IPS-18c (cell line): ENCODE data around the gene DDX60.
"Not testable (repeated sequence)": the region's sequence is repeated elsewhere in the genome, so short reads cannot be mapped to it uniquely, and the experiment has no call there.

ENCODE experiments used
- H3K4me3 ChIP-seq: 2 replicates; pipeline ENCODE4 v1.7.0; 2013; ENCODE audit warnings: low read depth, mild to moderate bottlenecking, low read length, moderate library complexity; ENCODE audit not compliant: insufficient read depth
- H3K9me3 ChIP-seq: one replicate; pipeline ENCODE4 v1.6.1; 2013; ENCODE audit warnings: mild to moderate bottlenecking, low read length, moderate library complexity; ENCODE audit not compliant: control insufficient read depth, insufficient read depth

The DDX60 gene

GRCh38 chr4:168248176-168248710 lies 70.3 kb downstream of the DDX60 start:
- Histone ChIP-seq H3K4me3 (no peak overlapping the region), H3K9me3 (no peaks in the 10 kb centered on the region)

- Histone ChIP-seq H3K9me3 (no peaks in the 10 kb centered on the region), H3K4me3 (no peak overlapping the region)
Observed at GRCh38 chr4:168247603-168248002, 70.9 kb downstream of the DDX60 start.

GRCh38 chr4:168241953-168242352 lies 76.6 kb downstream of the DDX60 start:
- peaks cover 9% of the 10 kb centered on the region for H3K9me3 ChIP-seq
- H3K4me3 ChIP-seq, result no peak overlapping the region; the same call in 1 of the 2 replicates

DNA sequence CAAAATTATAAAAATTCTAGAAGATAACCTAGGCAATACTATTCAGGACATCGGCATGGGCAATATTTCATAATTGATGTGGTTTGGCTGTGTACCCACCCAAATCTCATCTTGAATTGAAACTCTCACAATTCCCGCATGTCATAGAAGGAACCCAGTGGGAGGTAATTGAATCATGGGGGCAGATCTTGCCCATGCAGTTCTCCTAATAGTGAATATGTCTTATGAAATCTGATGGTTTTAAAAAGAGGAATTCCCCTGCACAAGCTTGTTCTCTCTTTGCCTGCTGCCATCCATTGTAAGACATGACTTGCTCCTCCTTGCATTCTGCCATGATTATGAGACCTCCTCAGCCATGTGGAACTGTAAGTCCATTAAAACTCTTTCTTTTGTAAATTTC lies 77.7 kb downstream of the DDX60 start:
- Histone ChIP-seq H3K4me3 (no peak overlapping the region), H3K9me3 (peaks cover 9% of the 10 kb centered on the region)

DNA sequence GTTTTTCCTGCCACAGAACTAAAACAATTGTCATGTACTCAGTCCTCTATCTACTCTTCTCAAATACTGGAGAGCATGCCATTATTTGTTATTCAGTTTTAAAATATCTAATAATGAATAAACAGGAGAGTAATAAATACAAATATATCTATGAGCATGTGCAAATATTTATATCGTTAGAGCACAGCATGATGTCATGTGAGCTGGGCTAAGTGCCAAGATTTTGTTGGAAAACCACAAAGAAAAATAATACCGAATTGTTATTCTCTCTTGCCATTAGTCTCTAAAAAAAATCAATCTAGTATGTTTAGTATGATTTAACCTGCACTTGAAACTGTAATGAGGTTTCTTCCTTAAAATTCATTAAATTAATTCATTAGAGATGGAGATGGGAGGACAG lies 97.3 kb downstream of the DDX60 start:
- peaks cover 3% of the 10 kb centered on the region for H3K9me3 ChIP-seq

DNA sequence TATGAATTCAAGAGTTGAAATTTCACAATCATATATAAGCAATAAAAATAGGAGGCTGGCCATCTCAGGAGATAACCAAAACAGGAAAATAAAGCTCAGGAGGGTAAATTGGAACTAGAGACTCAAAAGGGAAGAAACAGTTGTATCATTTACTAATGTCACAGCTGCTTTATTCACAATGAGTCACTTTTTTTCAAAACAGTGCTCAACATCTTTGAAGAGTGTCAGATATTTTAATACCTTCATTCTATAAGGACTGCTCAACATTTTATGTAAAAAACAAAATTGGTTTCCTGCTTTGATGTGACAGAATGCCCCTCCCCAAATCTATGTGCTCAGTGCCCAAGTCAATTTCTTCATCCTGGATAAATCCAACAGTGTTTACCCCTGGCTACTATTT lies 97.7 kb downstream of the DDX60 start:
- H3K9me3 ChIP-seq, result peaks cover 3% of the 10 kb centered on the region
- H3K4me3 ChIP-seq, result no peak overlapping the region

More for the DNA sequence above, 97.3 kb downstream of the DDX60 start:
- H3K4me3 ChIP-seq, result no peak overlapping the region

GRCh38 chr4:168218645-168219044 lies 99.9 kb downstream of the DDX60 start:
- Histone ChIP-seq H3K4me3 (no peak overlapping the region), H3K9me3 (peaks cover 3% of the 10 kb centered on the region)

GRCh38 chr4:168213511-168213910 lies 105.0 kb downstream of the DDX60 start:
- H3K9me3 ChIP-seq, result not testable (repeated sequence)

DNA sequence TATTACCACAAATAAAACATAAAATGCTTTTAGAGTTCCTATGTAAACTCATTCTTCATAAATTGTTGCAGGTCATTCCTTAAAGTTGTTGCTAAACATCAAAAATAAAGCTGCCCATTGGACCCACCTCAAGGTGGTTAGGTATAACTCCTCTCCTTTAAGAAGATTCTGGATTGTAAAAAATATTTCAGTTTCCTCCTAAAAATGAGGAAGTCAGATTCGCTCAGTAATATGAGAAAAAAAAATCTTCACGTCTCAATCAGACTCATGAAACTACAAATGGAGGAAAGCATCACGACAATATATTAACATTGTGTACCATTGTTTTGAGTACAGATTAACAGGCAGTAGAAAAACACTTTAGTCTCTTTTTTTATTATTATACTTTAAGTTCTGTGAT lies 105.9 kb downstream of the DDX60 start:
- Histone ChIP-seq H3K9me3 (no peaks in the 10 kb centered on the region), H3K4me3 (no peak overlapping the region)

More at GRCh38 chr4:168213511-168213910, 105.0 kb downstream of the DDX60 start:
- H3K4me3 ChIP-seq, result not testable (repeated sequence)

DNA sequence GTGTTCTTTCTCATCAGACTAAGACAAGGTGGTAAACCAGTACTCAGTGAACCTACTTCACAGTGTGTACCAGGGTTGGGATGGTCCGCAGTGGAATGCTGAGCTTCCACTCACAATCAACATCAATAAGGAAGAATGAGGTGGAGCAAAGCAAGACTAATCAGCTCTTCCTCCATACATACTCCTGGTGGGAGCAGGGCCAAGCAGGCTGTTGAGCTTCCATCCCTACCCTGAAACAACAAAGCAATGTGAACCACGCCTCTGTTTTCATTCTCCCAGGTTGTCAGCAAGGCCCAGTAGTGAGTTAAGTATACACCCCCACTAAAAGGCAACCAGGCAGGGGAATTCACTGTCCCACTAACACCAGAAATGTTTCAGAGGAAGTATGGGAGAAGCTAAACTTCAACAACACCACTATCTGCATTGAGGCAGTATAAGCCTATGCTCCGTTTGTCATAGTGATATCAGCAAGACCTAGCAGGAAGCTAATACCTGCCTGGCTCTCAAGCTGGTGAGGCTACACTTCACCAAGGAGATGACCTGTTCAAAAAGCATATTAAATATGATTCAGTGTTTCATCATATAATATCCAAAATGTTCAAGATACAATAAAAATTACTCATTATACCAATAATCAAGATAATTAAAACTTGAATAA lies 109.5 kb downstream of the DDX60 start:
- Histone ChIP-seq H3K9me3 (no peaks in the 10 kb centered on the region), H3K4me3 (no peak overlapping the region)

DNA sequence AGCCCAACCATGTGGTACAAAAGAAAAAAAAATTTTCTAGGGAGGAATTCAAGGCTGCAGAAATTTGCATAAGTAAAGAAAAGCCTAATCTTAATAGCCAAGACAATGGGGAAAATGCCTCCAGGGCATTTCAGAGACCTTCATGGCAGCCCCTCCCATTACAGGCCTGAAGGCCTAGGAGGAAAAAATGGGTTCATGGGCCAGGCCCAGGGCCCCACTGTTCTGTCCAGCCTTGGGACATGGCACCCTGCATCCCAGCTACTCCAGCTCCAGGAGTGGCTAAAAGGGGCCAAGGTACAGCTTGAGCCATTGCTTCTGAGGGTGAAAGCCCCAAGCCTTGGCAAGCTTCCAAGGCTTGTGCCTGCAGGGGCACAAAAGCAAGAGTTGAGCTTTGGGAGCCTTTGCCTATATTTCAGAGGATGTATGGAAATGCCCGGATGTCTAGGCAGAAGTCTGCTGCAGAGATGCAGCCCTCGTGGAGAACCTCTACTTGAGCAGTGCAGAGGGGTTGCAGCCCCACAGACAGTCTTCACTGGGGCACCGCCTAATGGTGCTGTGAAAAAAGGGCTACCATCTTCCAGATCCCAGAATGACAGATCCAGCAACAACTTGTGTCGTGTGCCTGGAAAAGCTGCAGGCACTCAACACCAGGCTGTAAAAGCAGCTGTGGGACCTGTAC lies 115.2 kb downstream of the DDX60 start:
- Histone ChIP-seq H3K4me3 (no peak overlapping the region; the same call in 1 of the 2 replicates), H3K9me3 (peaks cover 12% of the 10 kb centered on the region)

- peaks cover 12% of the 10 kb centered on the region for H3K9me3 ChIP-seq
- no peak overlapping the region for H3K4me3 ChIP-seq
Observed at GRCh38 chr4:168200685-168201084, 117.9 kb downstream of the DDX60 start.

GRCh38 chr4:168199260-168199957 lies 119.1 kb downstream of the DDX60 start:
- H3K9me3 ChIP-seq, result peaks cover 12% of the 10 kb centered on the region
- no peak overlapping the region for H3K4me3 ChIP-seq

DNA sequence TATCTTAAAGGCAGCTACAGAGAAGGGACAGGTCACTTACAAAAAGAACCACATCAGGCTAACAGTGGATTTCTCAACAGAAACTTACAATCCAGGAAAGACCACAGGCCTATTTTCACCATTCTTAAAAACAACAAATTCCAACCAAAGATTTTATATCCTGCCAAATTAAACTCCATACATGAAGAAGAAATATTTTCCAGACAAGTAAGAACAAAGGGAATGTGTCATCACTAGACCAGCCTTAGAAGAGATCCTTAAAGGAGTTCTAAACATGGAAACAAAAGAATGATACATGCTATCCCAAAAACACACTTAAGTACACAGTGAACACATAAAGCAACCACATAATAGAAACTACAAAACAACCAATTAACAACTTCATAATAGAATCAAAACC lies 120.6 kb downstream of the DDX60 start:
- Histone ChIP-seq H3K4me3 (no peak overlapping the region), H3K9me3 (peaks cover 3% of the 10 kb centered on the region)

GRCh38 chr4:168188754-168189153 lies 129.8 kb downstream of the DDX60 start:
- no peaks in the 10 kb centered on the region for H3K9me3 ChIP-seq
- H3K4me3 ChIP-seq, result no peak overlapping the region

DNA sequence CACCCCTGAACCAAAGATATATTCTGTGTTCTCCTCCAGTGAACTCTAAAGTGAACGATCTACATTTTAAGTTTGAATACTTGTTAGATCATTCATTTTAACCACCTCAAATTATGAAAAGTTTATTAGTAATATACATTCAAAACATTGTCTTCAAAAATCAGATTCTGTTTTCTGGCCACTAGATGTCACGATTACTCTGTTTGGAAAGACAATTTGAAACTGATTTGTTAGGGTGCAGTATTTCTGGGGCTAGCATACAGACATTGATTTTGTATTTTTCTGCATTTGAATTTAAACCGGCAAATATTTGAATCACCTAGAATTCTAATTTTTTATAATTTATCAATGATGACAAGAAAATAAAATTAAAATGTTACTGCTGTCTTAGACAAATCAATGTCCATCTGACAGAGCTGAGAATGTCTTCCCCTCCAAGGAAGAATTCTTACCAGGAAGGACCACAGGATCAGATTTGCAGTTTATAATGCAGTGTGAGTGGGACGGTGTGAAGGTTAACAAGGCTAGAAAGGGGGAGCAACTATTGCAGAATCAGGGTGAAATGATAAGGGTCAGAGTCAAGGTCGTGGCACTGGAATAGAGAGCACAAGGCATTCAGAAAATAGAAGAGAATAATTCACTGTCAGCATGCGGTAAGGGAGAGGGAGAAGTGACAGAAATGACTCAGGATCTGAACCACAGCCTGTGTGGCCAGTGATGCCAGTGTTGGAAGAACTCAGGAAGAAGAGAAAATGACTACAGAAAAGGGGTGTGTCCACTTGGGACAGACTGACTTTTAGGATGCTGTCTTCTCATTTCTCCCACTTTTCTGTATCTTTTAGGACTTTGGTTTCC lies 134.6 kb downstream of the DDX60 start:
- Histone ChIP-seq H3K4me3 (no peak overlapping the region), H3K9me3 (no peaks in the 10 kb centered on the region)

GRCh38 chr4:168177546-168178149 lies 140.9 kb downstream of the DDX60 start:
- no peaks in the 10 kb centered on the region for H3K9me3 ChIP-seq
- H3K4me3 ChIP-seq, result no peak overlapping the region
